Measurements from ENCODE around the gene HCK. TPM values are rescaled to one million over a fixed set of nuclear protein-coding genes. Genes with fewer than 3 reads are reported as not detected.

The HCK gene
- total and polyA plus RNA-seq, 9 of the 15 experiments (the other 6 are each of a cell fraction or from before 2014, with no cell fraction given), result 0.09 to 0.51 (median 0.27) TPM; not detected in 6

DNA sequence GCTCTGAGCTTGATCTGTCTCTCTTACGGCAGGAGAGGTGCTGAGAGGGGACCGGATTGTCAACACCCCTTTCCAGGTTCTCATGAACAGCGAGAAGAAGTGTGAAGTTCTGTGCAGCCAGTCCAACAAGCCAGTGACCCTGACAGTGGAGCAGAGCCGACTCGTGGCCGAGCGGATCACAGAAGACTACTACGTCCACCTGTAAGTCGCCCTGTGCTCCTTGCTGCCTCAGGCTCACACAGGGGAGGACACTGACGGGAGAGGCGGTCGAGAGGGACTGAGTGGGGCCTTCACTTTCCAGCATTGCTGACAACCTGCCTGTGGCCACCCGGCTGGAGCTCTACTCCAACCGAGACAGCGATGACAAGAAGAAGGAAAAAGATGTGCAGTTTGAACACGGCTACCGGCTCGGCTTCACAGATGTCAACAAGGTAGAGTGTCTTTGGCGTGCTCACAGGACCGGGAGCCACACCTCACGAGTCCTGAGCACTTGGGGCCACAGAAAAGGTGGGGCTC lies 89.5 kb downstream of the HCK start:
- no peak overlapping the region for H3K27ac ChIP-seq (ENCODE audit: extremely low read depth, low read depth, low read length)
- CTCF ChIA-PET (ENCODE audit: low intra/inter-chr PET ratio), result no interaction called here
- FAIRE-seq, result no peak
- TF ChIP-seq ZNF79 (CRISPR knock-in tag; IDR thresholded peaks at IDR 0.05; ENCODE audit: low read depth) (no peak), NR2C2 (CRISPR knock-in tag; IDR thresholded peaks at IDR 0.05) (no peak), NR2C2 (tag; IDR thresholded peaks at IDR 0.05) (no peak), ZNF699 (CRISPR knock-in tag; IDR thresholded peaks at IDR 0.05; ENCODE audit: insufficient replicate concordance) (no peak), ELF2 (CRISPR knock-in tag; IDR thresholded peaks at IDR 0.05) (no peak), POLR2H (tag; IDR thresholded peaks at IDR 0.05; ENCODE audit: low read depth) (no peak), TARDBP (IDR thresholded peaks at IDR 0.05) (no peak), MYBL2 (IDR thresholded peaks at IDR 0.05; ENCODE audit: low read depth) (no peak), MYBL2 (CRISPR knock-in tag; IDR thresholded peaks at IDR 0.05; ENCODE audit: borderline replicate concordance) (no peak), ZNF253 (CRISPR knock-in tag; conservative IDR thresholded peaks at IDR 0.05) (no peak), FOXJ2 (tag; IDR thresholded peaks at IDR 0.05) (no peak), TBL1XR1 (IDR thresholded peaks at IDR 0.05; ENCODE audit: low read length in 2 of 2) (no peak), PCBP1 (IDR thresholded peaks at IDR 0.05; ENCODE audit: low read depth, low read length, poor library complexity, severe bottlenecking) (no peak), ZNF316 (IDR thresholded peaks at IDR 0.05) (no peak), DPF2 (IDR thresholded peaks at IDR 0.05) (no peak), POLR2AphosphoS5 (IDR thresholded peaks at IDR 0.05; ENCODE audit: control insufficient read depth, insufficient read depth, low read depth, low read length) (no peak)
- TF ChIP-seq, protein P1, sequence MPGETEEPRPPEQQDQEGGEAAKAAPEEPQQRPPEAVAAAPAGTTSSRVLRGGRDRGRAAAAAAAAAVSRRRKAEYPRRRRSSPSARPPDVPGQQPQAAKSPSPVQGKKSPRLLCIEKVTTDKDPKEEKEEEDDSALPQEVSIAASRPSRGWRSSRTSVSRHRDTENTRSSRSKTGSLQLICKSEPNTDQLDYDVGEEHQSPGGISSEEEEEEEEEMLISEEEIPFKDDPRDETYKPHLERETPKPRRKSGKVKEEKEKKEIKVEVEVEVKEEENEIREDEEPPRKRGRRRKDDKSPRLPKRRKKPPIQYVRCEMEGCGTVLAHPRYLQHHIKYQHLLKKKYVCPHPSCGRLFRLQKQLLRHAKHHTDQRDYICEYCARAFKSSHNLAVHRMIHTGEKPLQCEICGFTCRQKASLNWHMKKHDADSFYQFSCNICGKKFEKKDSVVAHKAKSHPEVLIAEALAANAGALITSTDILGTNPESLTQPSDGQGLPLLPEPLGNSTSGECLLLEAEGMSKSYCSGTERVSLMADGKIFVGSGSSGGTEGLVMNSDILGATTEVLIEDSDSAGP (CRISPR knock-in tag; IDR thresholded peaks at IDR 0.05), result no peak
- TF ChIP-seq, protein P2, sequence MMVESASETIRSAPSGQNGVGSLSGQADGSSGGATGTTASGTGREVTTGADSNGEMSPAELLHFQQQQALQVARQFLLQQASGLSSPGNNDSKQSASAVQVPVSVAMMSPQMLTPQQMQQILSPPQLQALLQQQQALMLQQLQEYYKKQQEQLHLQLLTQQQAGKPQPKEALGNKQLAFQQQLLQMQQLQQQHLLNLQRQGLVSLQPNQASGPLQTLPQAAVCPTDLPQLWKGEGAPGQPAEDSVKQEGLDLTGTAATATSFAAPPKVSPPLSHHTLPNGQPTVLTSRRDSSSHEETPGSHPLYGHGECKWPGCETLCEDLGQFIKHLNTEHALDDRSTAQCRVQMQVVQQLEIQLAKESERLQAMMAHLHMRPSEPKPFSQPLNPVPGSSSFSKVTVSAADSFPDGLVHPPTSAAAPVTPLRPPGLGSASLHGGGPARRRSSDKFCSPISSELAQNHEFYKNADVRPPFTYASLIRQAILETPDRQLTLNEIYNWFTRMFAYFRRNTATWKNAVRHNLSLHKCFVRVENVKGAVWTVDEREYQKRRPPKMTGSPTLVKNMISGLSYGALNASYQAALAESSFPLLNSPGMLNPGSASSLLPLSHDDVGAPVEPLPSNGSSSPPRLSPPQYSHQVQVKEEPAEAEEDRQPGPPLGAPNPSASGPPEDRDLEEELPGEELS (CRISPR knock-in tag; IDR thresholded peaks at IDR 0.05; ENCODE audit: borderline replicate concordance), result no peak
- TF ChIP-seq, protein P3, sequence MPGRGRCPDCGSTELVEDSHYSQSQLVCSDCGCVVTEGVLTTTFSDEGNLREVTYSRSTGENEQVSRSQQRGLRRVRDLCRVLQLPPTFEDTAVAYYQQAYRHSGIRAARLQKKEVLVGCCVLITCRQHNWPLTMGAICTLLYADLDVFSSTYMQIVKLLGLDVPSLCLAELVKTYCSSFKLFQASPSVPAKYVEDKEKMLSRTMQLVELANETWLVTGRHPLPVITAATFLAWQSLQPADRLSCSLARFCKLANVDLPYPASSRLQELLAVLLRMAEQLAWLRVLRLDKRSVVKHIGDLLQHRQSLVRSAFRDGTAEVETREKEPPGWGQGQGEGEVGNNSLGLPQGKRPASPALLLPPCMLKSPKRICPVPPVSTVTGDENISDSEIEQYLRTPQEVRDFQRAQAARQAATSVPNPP (IDR thresholded peaks at IDR 0.05; ENCODE audit: borderline replicate concordance, insufficient read depth, insufficient read length), result no peak

More for the DNA sequence above, 89.5 kb downstream of the HCK start:
- Histone ChIP-seq H2AFZ (ENCODE audit: low read depth, low read length) (no peak overlapping the region), H3K4me2 (ENCODE audit: insufficient read depth, low read length) (no peak overlapping the region), H3K36me3 (ENCODE audit: control insufficient read depth, insufficient read depth, low read length) (peaks cover 92% of the 10 kb centered on the region), H3K4me3 (no peak overlapping the region), H3K27me3 (ENCODE audit: control insufficient read depth in 2 of 2, insufficient read depth in 2 of 2, low read length in 2 of 2) (no peaks in the 10 kb centered on the region), H3K9ac (ENCODE audit: insufficient read depth in 1 of 2, low read depth in 2 of 2, low read length in 2 of 2) (no peak overlapping the region), H3K9me1 (ENCODE audit: control insufficient read depth, insufficient read depth, low read length) (no peaks in the 10 kb centered on the region), H3K4me1 (replicated peaks in 1 of 2; ENCODE audit: control insufficient read depth in 2 of 2, insufficient read depth in 2 of 2, low read length in 2 of 2) (no peaks in the 10 kb centered on the region), H3K79me2 (ENCODE audit: control insufficient read depth, insufficient read depth, low read length) (no peaks in the 10 kb centered on the region), H3K9me3 (replicated peaks; ENCODE audit: control insufficient read depth, insufficient read depth, low read depth, low read length) (no peaks in the 10 kb centered on the region), H4K20me1 (replicated peaks; ENCODE audit: control insufficient read depth, insufficient read depth, low read length) (no peaks in the 10 kb centered on the region; the same call in 1 of the 2 replicates)
- 94% methylated on average over 19 of the region's 21 CpGs for WGBS (ENCODE audit: insufficient coverage, low coverage, missing lambda C conversion rate)
- ATAC-seq (no peak), DNase-seq (ENCODE audit: extremely low read depth in 1 of 4, low spot score in 3 of 4) (no peak)
- BruUV-seq (replicated peaks), result no TSS peak
- intact Hi-C loops (cut with micrococcal nuclease), result no loop called here
- POLR2A ChIA-PET, result interaction anchor here (0.6 to 0.7 kb wide), 2 partner anchors 19 to 161 kb away, joined by 3 read pairs; no protein-coding TSS in a partner anchor
- in situ Hi-C loops (cut with MboI), result no loop called here

All from K562 (cell line).